ENCODE results near the gene CPNE5.
"Not testable (repeated sequence)": the region's sequence is repeated elsewhere in the genome, so short reads cannot be mapped to it uniquely, and the experiment has no call there.

Gene CPNE5

DNA sequence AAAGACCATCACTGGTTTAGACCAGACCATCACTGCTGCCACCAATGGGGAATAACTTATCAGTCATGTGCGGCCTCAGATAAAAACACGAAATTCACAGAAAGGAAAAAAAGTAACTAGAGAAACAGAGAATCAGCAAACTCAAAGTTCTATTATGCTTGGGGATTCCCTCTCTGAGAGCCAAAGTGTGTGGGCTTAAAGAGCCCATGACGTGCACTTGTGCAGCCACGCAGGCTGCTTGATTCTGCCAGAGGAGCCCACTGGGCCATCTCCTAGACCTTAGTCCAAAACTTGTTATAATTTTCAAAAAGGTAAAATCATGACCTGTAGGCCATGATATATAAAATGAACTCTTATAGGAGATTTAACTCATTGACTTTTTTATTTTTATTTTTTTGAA lies 126.4 kb downstream of the CPNE5 start:
- Histone ChIP-seq H3K27me3 (ENCODE audit: insufficient read depth, poor library complexity, severe bottlenecking) (no peaks in the 10 kb centered on the region), H3K4me3 (replicated peaks; ENCODE audit: insufficient read depth, low read length) (no peak overlapping the region), H3K27ac (replicated peaks) (no peak overlapping the region)
- DNase-seq (ENCODE audit: low read depth in 1 of 2, low spot score in 1 of 2): no peak
- TF ChIP-seq GABPA (IDR thresholded peaks at IDR 0.05; ENCODE audit: low read depth) (no peak), SPI1 (IDR thresholded peaks at IDR 0.05; ENCODE audit: borderline replicate concordance, low read depth) (no peak), POLR2AphosphoS5 (IDR thresholded peaks at IDR 0.05; ENCODE audit: low read depth) (no peak)
- TF ChIP-seq, protein P1, sequence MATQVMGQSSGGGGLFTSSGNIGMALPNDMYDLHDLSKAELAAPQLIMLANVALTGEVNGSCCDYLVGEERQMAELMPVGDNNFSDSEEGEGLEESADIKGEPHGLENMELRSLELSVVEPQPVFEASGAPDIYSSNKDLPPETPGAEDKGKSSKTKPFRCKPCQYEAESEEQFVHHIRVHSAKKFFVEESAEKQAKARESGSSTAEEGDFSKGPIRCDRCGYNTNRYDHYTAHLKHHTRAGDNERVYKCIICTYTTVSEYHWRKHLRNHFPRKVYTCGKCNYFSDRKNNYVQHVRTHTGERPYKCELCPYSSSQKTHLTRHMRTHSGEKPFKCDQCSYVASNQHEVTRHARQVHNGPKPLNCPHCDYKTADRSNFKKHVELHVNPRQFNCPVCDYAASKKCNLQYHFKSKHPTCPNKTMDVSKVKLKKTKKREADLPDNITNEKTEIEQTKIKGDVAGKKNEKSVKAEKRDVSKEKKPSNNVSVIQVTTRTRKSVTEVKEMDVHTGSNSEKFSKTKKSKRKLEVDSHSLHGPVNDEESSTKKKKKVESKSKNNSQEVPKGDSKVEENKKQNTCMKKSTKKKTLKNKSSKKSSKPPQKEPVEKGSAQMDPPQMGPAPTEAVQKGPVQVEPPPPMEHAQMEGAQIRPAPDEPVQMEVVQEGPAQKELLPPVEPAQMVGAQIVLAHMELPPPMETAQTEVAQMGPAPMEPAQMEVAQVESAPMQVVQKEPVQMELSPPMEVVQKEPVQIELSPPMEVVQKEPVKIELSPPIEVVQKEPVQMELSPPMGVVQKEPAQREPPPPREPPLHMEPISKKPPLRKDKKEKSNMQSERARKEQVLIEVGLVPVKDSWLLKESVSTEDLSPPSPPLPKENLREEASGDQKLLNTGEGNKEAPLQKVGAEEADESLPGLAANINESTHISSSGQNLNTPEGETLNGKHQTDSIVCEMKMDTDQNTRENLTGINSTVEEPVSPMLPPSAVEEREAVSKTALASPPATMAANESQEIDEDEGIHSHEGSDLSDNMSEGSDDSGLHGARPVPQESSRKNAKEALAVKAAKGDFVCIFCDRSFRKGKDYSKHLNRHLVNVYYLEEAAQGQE (IDR thresholded peaks at IDR 0.05; ENCODE audit: insufficient replicate concordance, low read depth): no peak
- TF ChIP-seq, protein P2, sequence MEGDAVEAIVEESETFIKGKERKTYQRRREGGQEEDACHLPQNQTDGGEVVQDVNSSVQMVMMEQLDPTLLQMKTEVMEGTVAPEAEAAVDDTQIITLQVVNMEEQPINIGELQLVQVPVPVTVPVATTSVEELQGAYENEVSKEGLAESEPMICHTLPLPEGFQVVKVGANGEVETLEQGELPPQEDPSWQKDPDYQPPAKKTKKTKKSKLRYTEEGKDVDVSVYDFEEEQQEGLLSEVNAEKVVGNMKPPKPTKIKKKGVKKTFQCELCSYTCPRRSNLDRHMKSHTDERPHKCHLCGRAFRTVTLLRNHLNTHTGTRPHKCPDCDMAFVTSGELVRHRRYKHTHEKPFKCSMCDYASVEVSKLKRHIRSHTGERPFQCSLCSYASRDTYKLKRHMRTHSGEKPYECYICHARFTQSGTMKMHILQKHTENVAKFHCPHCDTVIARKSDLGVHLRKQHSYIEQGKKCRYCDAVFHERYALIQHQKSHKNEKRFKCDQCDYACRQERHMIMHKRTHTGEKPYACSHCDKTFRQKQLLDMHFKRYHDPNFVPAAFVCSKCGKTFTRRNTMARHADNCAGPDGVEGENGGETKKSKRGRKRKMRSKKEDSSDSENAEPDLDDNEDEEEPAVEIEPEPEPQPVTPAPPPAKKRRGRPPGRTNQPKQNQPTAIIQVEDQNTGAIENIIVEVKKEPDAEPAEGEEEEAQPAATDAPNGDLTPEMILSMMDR (IDR thresholded peaks at IDR 0.05; ENCODE audit: insufficient read depth, low read length): no peak

DNA sequence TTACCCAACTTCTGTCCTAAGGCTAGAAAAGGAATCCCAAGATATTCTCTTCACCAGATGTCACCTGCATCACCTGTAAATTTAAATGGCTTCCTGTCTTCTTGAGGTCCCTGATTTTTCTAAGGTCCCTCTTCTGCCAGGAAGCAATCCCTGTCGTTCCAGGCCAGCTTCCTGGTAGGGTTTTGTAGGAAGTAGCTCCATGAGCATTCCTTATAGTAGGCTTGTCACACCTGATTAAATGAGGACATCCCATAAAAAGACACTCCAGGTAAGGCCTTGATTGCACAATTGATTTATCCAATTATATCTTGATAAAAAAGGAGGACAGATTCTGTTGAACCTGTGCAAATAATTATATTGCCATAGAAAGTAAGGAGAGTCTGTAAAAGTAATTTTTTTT lies 132.9 kb downstream of the CPNE5 start:
- Histone ChIP-seq H3K27me3 (ENCODE audit: insufficient read depth, poor library complexity, severe bottlenecking) (no peaks in the 10 kb centered on the region), H3K27ac (replicated peaks) (no peak overlapping the region), H3K4me3 (replicated peaks; ENCODE audit: insufficient read depth, low read length) (no peak overlapping the region)
- no peak for DNase-seq (ENCODE audit: low read depth in 1 of 2, low spot score in 1 of 2)
- TF ChIP-seq, protein P2 (IDR thresholded peaks at IDR 0.05; ENCODE audit: insufficient read depth, low read length): no peak
- TF ChIP-seq, protein P1 (IDR thresholded peaks at IDR 0.05; ENCODE audit: insufficient replicate concordance, low read depth): no peak
- TF ChIP-seq GABPA (IDR thresholded peaks at IDR 0.05; ENCODE audit: low read depth) (no peak), SPI1 (IDR thresholded peaks at IDR 0.05; ENCODE audit: borderline replicate concordance, low read depth) (no peak), POLR2AphosphoS5 (IDR thresholded peaks at IDR 0.05; ENCODE audit: low read depth) (no peak)

DNA sequence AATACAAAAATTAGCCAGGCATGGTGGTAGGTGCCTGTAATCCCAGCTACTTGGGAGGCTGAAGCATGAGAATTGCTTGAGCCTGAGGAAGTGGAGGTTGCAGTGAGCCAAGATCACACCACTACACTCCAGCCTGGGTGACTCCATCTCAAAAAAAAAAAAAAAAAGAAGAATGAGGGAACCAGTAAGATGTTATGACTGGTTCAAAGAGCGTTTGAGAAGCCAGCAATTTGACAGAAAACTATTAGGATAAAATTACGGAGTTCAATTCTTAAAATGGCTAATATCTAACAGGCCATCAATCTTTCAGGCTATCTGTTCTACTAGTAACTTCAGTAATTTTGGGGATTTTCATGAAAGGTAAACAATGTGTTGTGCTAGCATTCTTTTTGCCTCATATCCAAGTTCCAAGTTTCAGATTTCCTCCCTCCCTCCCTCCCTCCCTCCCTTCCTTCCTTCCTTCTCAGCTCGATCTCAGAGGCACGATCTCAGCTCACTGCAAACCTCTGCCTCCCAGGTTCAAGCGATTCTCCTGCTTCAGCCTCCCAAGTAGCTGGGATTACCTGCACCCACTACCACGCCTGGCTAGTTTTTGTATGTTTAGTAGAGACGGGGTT lies 134.2 kb downstream of the CPNE5 start:
- not testable (repeated sequence) for H3K27me3 ChIP-seq (ENCODE audit: insufficient read depth, poor library complexity, severe bottlenecking); H3K27ac ChIP-seq (replicated peaks); H3K4me3 ChIP-seq (replicated peaks; ENCODE audit: insufficient read depth, low read length); DNase-seq (ENCODE audit: low read depth in 1 of 2, low spot score in 1 of 2)

DNA sequence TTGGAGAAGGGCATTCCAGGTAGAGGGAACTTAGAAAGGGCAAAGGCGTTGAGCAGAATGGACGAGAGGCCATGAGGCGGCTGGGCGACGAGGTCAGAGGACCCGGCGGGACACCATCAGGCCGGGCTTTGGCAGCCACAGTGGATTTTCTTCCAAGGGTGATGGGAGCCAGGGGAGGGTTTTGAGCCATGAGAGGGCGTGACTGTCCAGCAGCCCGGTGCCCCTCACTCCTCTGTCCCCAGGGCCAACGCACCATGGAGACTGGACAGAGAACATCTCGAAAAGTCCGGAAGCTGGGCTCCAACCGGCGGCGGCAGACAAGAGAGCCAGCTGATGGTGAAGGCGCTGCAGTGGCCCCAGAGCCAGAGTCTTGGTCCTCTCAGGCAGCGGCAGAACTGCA lies 135.3 kb downstream of the CPNE5 start:
- no peaks in the 10 kb centered on the region for H3K27me3 ChIP-seq (ENCODE audit: insufficient read depth, poor library complexity, severe bottlenecking)
- H3K27ac ChIP-seq (replicated peaks): no peak overlapping the region
- DNase-seq (ENCODE audit: low read depth in 1 of 2, low spot score in 1 of 2): no peak
- TF ChIP-seq, protein P2 (IDR thresholded peaks at IDR 0.05; ENCODE audit: insufficient read depth, low read length): no peak
- no peak for TF ChIP-seq SPI1 (IDR thresholded peaks at IDR 0.05; ENCODE audit: borderline replicate concordance, low read depth)
- no peak for TF ChIP-seq GABPA (IDR thresholded peaks at IDR 0.05; ENCODE audit: low read depth)
- TF ChIP-seq POLR2AphosphoS5 (IDR thresholded peaks at IDR 0.05; ENCODE audit: low read depth): no peak
- TF ChIP-seq, protein P1 (IDR thresholded peaks at IDR 0.05; ENCODE audit: insufficient replicate concordance, low read depth): no peak
- H3K4me3 ChIP-seq (replicated peaks; ENCODE audit: insufficient read depth, low read length): no peak overlapping the region
